Stimulated activated naive CD4-positive, alpha-beta T cell treated with Interleukin-2 at 50 U/mL for 16 hours (primary cell): ENCODE measurements around the gene SLC15A3.

Experiments used
- DNase-seq: peaks from one replicate; lab custom pipeline; 2025; lab: John Stamatoyannopoulos, UW

Gene SLC15A3

GRCh38 chr11:60945295-60945667, 6.7 kb downstream of the SLC15A3 start:
- no peak for DNase-seq

GRCh38 chr11:60944490-60945294, 7.3 kb downstream of the SLC15A3 start:
- no peak for DNase-seq

GRCh38 chr11:60942970-60943565, 8.9 kb downstream of the SLC15A3 start:
- DNase-seq = no peak

- DNase-seq = no peak
These were observed 9.8 kb downstream of the SLC15A3 start for GRCh38 chr11:60942219-60942618.

- no peak for DNase-seq
These were observed 10.4 kb downstream of the SLC15A3 start for GRCh38 chr11:60941371-60942119.

GRCh38 chr11:60939855-60940254, 12.1 kb downstream of the SLC15A3 start:
- DNase-seq = no peak

GRCh38 chr11:60939301-60939700, 12.7 kb downstream of the SLC15A3 start:
- no peak for DNase-seq

GRCh38 chr11:60938500-60938899, 13.5 kb downstream of the SLC15A3 start:
- no peak for DNase-seq

- no peak for DNase-seq
These were observed 14.2 kb downstream of the SLC15A3 start for GRCh38 chr11:60937811-60938210.

- no peak for DNase-seq
These were observed 14.8 kb downstream of the SLC15A3 start for GRCh38 chr11:60937144-60937527.

- no peak for DNase-seq
These were observed 15.4 kb downstream of the SLC15A3 start for GRCh38 chr11:60936467-60937143.

- DNase-seq = no peak
These were observed 16.1 kb downstream of the SLC15A3 start for GRCh38 chr11:60935676-60936442.

GRCh38 chr11:60934790-60935605, 17.0 kb downstream of the SLC15A3 start:
- no peak for DNase-seq

- DNase-seq = no peak
These were observed 17.7 kb downstream of the SLC15A3 start for GRCh38 chr11:60934124-60934789.

GRCh38 chr11:60933416-60934123, 18.4 kb downstream of the SLC15A3 start:
- DNase-seq = no peak

- DNase-seq = no peak
These were observed 19.2 kb downstream of the SLC15A3 start for GRCh38 chr11:60932605-60933356.

- no peak for DNase-seq
These were observed 20.1 kb downstream of the SLC15A3 start for GRCh38 chr11:60931917-60932316.

- no peak for DNase-seq
These were observed 21.6 kb downstream of the SLC15A3 start for GRCh38 chr11:60930394-60930793.

GRCh38 chr11:60929764-60930163, 22.2 kb downstream of the SLC15A3 start:
- DNase-seq = no peak
